Measurements from ENCODE around the gene CENPK.

DNA sequence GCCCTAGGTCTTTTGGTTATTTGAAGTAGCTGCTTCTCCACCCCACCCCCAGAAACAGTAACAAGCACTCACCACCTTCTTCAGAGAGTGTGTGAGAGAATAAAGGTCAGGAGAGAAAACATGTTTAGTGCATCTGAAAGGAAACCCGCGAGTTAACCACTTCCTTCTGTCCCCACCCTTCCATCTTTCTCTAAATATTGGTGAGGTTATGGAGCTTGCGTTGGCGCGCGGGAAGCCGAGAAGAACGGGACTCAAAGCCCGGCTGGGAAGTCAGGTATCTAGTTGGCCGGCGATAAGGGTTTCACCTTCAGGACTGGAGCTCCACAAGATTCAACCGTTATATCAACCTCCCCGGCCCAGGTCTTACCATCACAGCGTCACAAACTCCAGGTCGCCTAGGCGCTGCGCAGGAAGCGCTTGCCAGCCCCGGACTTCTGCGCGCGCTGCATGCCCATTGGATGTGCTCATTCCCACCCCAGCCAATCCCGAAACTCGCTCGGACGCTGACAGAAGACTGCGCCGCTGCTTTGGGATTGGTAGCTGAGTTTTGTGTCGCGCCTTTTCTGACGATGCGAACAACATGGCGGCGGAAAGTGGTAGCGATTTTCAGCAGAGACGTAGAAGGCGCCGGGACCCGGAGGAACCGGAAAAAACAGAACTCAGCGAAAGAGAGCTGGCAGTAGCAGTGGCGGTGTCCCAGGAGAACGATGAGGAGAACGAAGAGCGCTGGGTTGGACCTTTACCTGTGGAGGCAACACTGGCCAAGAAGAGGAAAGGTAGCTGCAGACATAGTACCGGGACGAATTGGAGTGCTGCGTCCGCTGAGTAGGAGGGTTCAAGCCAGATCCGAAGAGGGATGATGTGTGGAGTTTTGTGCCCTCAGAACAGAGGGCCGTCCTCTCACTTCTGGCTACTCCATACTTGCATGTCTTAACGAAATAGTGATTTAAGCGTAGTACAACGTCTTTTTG, at the start of gene CENPK, which contains the start of gene PPWD1:
- TF ChIP-seq POLR2AphosphoS5 (IDR thresholded peaks at IDR 0.05; ENCODE audit: low read depth, low read length) (peak; percentile 85), POLR2A (IDR thresholded peaks at IDR 0.05; ENCODE audit: low read depth, low read length) (peak; percentile 87)
